ENCODE results near the gene CRACR2B.

Gene CRACR2B

GRCh38 chr11:868802-869201 lies 41.1 kb downstream of the CRACR2B start:
- DNase-seq (ENCODE audit: low read depth): no peak

- no peak for DNase-seq (ENCODE audit: low read depth)
These were observed 41.8 kb downstream of the CRACR2B start for GRCh38 chr11:869399-870126.

GRCh38 chr11:870127-870413 lies 42.4 kb downstream of the CRACR2B start:
- no peak for DNase-seq (ENCODE audit: low read depth)

GRCh38 chr11:870418-870817 lies 42.7 kb downstream of the CRACR2B start:
- no peak for DNase-seq (ENCODE audit: low read depth)

- no peak for DNase-seq (ENCODE audit: low read depth)
These were observed 43.8 kb downstream of the CRACR2B start for GRCh38 chr11:871472-871871.

- no peak for DNase-seq (ENCODE audit: low read depth)
These were observed 45.1 kb downstream of the CRACR2B start for GRCh38 chr11:872799-873198.

GRCh38 chr11:873706-874105 lies 46.0 kb downstream of the CRACR2B start:
- DNase-seq (ENCODE audit: low read depth): no peak

GRCh38 chr11:875203-875602 lies 47.5 kb downstream of the CRACR2B start:
- DNase-seq (ENCODE audit: low read depth): no peak

- no peak for DNase-seq (ENCODE audit: low read depth)
These were observed 48.1 kb downstream of the CRACR2B start for GRCh38 chr11:875769-876301.

GRCh38 chr11:876545-876944 lies 48.8 kb downstream of the CRACR2B start:
- no peak for DNase-seq (ENCODE audit: low read depth)

- DNase-seq (ENCODE audit: low read depth): no peak
These were observed 49.8 kb downstream of the CRACR2B start for GRCh38 chr11:877565-877964.

GRCh38 chr11:880447-880846 lies 52.7 kb downstream of the CRACR2B start:
- DNase-seq (ENCODE audit: low read depth): no peak
